Erythroblast (primary cell): Measurements from ENCODE around the gene ADAP1.

ENCODE experiments used
- DNase-seq, 2 experiments: peaks; one replicate each; lab custom pipeline; 2025; lab: John Stamatoyannopoulos, UW
- GATA1 ChIP-seq: IDR thresholded peaks from 2 replicates; pipeline ENCODE4 v1.6.1; 2011; ENCODE audit warnings: low read depth, mild to moderate bottlenecking, control low read depth, low read length, moderate library complexity
- POLR2A ChIP-seq: IDR thresholded peaks from 2 replicates; pipeline ENCODE4 v1.6.1; 2011; ENCODE audit warnings: mild to moderate bottlenecking, low read length

ADAP1 gene

DNA sequence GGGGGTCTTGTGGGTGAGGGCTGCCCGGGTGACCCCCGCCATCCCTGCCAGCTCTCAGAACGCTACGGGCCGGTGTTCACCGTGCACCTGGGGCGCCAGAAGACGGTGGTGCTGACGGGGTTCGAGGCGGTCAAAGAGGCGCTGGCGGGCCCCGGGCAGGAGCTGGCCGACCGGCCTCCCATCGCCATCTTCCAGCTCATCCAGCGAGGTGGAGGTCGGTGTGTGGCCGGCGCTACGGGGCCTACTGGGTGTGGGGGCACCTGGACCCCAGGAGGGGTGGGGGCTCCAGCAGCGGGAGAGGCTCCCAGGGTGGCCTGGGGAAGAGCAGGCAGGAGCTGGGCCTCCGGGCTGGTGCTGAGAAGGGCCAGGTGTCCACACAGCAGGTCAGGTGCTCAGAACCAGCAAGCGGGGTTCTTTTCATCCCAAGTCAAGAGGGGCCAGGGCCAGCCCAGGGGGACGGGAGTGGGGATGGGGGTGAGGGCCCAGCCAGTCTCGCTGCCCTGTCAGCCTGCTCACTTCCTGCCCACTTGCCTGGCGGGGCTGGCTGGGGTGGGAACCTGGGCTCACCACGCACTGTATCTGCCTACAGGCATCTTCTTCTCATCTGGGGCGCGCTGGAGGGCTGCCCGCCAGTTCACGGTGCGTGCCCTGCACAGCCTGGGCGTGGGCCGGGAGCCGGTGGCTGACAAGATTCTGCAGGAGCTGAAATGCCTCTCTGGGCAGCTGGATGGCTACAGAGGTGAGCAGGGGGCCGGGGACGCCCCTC is 30.1 kb upstream of the ADAP1 start:
- TF ChIP-seq GATA1 (no peak), POLR2A (no peak)
- no peak for DNase-seq

DNA sequence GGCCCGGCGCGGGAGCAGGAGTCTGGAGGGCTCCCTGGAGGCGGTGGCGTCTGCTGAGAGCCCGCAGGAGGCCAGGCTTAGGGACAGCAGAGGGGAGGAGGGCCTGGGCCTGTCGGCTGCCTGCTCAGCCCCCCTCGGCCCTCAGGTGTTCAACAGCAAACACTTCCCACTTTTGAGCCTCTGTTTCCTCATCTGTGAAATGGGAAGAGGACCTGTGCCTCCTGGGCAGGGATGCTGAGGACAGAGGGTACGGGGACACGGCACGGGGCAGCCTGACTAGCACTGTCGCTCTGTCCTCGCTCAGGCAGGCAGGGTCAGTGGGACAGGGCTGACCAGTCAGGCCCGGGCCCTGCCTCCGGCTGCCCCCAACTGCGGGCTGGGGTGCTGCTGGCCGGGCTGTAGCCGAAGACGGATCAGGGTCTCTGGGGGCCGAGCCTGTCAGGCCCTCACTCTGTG is 29.2 kb upstream of the ADAP1 start:
- DNase-seq = no peak
- TF ChIP-seq GATA1 = no peak

GRCh38 chr7:983004-983615 is 28.6 kb upstream of the ADAP1 start, which contains the start of gene CYP2W1:
Gene CYP2W1 (plus strand): TSS chr7:983181. CDS start chr7:983212, 31 bp downstream.
- no peak for DNase-seq
- no peak for TF ChIP-seq POLR2A
- no peak for TF ChIP-seq GATA1

GRCh38 chr7:982511-983003 is 28.1 kb upstream of the ADAP1 start:
- DNase-seq = no peak
- no peak for TF ChIP-seq POLR2A
- TF ChIP-seq GATA1 = no peak

DNA sequence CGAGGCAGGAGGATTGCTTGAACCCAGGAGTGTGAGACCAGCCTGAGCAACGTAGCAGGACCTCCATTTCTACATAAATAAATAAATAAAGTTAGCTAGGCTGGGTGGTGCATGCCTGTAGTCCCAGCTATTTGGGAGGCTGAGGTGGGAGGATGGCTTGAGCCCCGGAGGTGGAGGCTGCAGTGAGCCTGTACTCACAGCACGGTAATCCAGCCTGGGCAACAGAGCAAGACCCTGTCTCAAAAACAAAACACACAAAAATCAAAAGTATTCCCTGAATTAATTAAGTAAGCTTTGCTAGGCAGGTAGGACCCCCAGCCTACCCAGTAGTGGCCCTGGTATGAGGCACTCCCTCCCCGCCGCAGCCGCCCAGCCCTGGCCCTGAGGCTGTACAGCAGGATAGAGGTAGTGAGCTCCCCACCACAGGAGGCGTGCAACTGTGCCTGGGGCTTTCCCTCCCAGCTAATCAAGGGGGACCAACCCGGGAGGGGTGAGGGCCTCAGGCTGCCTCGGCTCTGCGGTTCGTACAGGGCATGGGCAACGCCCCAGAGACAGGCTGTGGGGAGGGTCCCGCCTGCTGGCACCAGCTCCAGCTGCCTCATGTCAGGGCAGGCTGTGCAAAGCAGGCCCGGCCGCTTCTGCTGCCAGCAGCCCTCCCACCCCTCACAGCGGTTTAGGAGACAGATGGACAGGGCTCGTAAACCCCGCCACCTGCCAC is 27.5 kb upstream of the ADAP1 start:
- TF ChIP-seq GATA1 (no peak), POLR2A (no peak)
- no peak for DNase-seq

- no peak for DNase-seq
- TF ChIP-seq GATA1 (no peak), POLR2A (no peak)
Observed at GRCh38 chr7:979886-980571, 25.5 kb upstream of the ADAP1 start.

DNA sequence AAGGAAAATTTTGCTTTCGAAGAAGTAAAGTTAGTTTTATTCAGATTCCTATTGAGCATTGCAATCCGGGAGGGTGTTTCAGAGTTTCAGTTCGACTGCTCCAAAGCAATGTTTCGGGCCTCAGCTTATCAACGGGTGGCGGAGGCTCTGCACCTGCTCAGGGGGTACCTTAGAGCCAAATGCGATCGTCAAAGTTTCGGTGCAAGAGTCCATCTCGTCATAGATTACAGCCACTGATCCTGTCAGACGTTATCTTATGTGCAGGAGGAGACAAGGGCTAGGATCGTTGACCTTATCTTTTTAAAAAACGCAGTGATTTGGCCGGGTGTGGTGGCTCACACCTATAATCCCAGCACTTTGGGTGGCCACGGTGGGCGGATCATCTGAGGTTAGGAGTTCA is 24.7 kb upstream of the ADAP1 start:
- DNase-seq = no peak
- TF ChIP-seq GATA1 (no peak), POLR2A (no peak)

DNA sequence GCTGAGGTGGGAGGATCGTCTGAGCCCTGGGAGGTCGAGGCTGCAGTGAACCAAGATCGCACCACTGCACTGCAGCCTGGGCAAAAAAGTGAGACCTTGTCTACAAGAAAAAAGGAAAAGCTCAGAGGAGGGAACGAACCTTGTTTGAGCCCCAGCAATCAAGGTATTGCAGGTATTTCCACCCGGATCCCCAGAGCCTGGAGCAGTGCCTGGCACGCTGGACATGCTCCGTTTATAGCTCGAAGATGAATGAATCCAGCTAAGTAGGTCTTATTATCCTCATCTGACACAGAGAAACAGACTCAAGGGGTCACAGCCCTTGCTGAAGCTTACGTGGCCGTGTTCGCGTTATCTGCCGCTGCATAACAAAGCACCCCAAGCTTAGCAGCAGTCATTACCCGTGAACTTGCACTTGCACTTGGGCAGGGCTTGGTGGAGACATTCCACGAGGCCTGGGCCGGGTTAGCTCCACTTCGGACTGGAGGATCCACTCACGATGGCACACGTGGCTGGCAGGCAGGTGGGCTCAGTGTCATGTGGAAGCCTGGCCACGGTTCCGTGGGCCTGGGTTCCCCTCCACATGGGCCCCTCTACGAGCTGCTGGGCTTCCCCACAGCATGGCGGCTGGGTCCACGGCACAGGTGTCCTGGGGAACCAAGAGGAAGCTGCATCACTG is 24.1 kb upstream of the ADAP1 start:
- DNase-seq = no peak
- TF ChIP-seq GATA1 (no peak), POLR2A (no peak)

DNA sequence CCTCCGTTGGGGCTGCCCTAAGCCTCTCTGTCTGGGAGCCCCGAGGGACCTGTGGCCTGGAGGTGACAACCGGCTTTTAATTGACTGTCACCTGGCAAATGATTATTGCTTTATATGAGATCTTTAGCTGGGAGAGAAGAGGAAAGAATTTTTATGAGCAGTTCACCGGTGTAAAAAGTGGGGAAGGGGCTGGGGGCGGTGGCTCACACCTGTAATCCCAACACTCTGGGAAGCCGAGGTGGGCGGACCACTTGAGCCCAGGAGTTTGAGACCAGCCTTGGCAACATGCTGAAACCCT is 23.5 kb upstream of the ADAP1 start:
- TF ChIP-seq POLR2A = no peak
- no peak for TF ChIP-seq GATA1
- no peak for DNase-seq

DNA sequence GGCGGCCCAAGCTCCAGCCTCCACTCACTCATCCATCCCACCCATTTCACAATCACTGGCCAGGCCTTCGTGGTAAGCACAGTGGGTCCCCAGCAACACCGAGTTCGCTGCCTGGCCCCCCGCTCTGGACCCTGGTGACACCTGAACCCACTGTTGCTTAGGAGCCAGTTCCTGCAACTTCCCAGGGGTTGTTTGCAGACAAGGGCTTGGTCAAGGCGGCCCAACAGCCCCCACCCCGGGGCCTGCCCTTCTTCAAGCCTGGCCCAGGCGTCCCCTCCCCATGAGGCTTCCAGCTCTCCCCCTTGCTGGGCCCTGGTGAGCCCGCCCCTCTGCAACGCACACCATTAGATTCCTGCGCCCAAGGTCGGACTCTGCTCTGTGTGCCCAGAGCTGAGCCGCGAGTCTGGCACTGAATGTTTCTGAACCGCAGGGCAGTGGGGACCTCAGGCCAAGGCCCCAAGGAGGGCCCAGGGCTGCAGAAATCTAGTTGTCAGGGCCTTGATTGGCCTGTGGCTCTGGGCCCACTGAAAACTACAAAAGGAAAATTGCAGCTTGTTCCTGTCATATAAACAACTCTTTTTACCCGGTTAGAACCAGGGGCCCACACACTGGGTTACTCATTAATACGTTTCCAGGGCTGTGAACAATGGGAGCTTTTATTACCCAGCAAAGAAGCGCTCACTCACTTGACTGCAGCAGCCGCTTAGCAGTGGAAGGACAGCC is 23.0 kb upstream of the ADAP1 start:
- TF ChIP-seq POLR2A (no peak), GATA1 (no peak)
- no peak for DNase-seq

DNA sequence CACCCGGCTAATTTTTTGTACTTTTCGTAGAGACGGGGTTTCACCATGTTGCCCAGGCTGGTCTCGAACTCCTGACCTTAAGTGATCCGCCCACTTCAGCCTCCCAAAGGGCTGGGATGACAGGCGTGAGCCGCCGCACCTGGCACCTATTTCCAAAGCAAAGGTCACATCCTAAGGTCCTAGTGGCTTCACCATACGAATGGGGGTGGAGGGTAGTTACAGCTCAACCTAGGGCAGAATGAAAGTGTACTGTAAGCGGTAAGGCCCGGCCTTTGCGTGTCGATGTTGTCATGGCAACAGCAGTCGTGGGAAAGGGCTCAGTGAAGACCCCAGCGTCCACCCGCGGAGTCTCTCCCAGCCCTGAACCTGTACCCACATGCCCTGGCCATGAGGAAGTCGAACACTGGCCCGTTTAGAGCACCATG is 22.4 kb upstream of the ADAP1 start:
- TF ChIP-seq POLR2A = no peak
- TF ChIP-seq GATA1 = no peak
- no peak for DNase-seq

GRCh38 chr7:975702-976473 is 21.4 kb upstream of the ADAP1 start:
- TF ChIP-seq POLR2A (no peak), GATA1 (no peak)
- no peak for DNase-seq
